ENCODE results near the gene VAMP2. TPM values are rescaled to one million over a fixed set of nuclear protein-coding genes. Genes with fewer than 3 reads are reported as not detected.

VAMP2 gene
- total and polyA plus RNA-seq, 2 of the 4 experiments (the other 2 are of a cell fraction), result 2.3 to 33.3 TPM

DNA sequence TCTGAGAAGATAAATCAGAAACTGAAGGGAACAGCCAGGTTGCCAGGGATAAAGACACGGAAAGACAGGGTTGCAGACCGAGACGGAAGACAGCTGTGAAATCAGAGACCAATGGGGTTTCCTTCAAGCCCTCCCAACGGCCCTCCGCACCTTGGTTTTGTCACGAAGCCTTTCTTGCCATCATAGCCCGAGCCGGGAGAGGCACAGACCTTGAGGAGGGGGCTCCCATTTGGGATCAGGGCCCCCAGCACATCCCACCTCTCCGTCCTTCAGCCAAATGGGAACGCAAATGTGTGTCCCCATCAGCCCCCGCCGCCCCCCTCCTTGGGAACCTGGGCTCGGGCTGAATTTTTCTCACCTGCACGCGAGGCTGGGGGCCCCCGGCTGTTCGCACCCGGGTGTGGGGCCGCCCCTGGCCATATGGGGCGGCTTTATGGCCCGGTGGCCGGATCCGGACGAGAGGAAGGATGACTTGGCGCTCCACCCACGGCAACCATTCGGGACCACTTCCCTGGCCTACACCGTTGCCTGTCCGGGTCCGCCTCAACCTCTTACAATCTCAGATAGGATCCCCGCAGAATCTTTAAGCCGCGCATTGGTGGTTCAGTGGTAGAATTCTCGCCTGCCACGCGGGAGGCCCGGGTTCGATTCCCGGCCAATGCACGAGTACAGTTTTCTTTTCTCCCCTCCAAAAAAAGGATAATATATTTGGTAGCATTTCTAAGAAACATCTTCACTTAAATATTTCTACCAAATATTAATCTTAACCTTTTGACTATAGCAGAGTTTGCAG, 37.4 kb downstream of the VAMP2 start:
- ChIA-PET POLR2A (ENCODE audit: unreplicated experiment) (no interaction called here), CTCF (interaction anchor here (1.2 kb wide), 1 partner anchor 14 kb away, joined by 3 read pairs; no protein-coding TSS in a partner anchor)
- peak overlapping the region; percentile 90 for H2AK9ac ChIP-seq (replicated peaks; ENCODE audit: low read depth, low read length, poor library complexity)
- dilution Hi-C loops (cut with HindIII; ENCODE audit: low sequenced_read_pairs, unreplicated experiment), result no loop called here
- no peak overlapping the region for H3K56ac ChIP-seq (ENCODE audit: extremely low read depth, insufficient read depth, low read length)
- H2BK20ac ChIP-seq (ENCODE audit: low read depth, low read length), result no peak overlapping the region
- no peak overlapping the region for H4K8ac ChIP-seq (ENCODE audit: low read depth in 2 of 2, low read length in 2 of 2)
- H3K36me3 ChIP-seq (ENCODE audit: control insufficient read depth, insufficient read depth, low read length), result no peaks in the 10 kb centered on the region
- ATAC-seq (ENCODE audit: low read depth) (peak; percentile 5), DNase-seq (peak; percentile 60)
- no peak overlapping the region; the same call in 1 of the 2 replicates for H3K9ac ChIP-seq (ENCODE audit: low read depth, low read length)
- H3K79me1 ChIP-seq (ENCODE audit: low read depth in 1 of 2, low read length in 2 of 2), result no peaks in the 10 kb centered on the region; a peak in 1 of 4 replicates
- H4K91ac ChIP-seq (ENCODE audit: insufficient read depth, low read depth, low read length), result no peak overlapping the region
- no peak overlapping the region for H2BK15ac ChIP-seq (ENCODE audit: low read depth, low read length)
- no peaks in the 10 kb centered on the region for H3K9me3 ChIP-seq (ENCODE audit: control insufficient read depth, insufficient read depth, low read length)
- H3K27ac ChIP-seq (ENCODE audit: insufficient read depth, low read length), result no peak overlapping the region
- peaks cover 7% of the 10 kb centered on the region for H4K20me1 ChIP-seq (ENCODE audit: insufficient read depth, low read length)
- peak overlapping the region; percentile 73 for H3K4me3 ChIP-seq (ENCODE audit: insufficient read depth, low read depth, low read length)
- peaks cover 8% of the 10 kb centered on the region for H3K4me1 ChIP-seq (ENCODE audit: control insufficient read depth, insufficient read depth, low read length)
- H3K9me1 ChIP-seq (ENCODE audit: insufficient read depth, low read length), result peaks cover 7% of the 10 kb centered on the region; the same call in 1 of the 2 replicates
- no peak overlapping the region for H3K18ac ChIP-seq (ENCODE audit: low read depth, low read length)
- H3K4me2 ChIP-seq (ENCODE audit: low read depth, low read length), result peak overlapping the region; percentile 95
- in situ Hi-C loops (cut with MboI; ENCODE audit: low sequenced_read_pairs), result no loop called here
- peak overlapping the region; percentile 70 for H3K23ac ChIP-seq (ENCODE audit: low read depth, low read length)
- 1% methylated on average over 15 of the region's 40 CpGs; no CpG with 5 or more reads in 1 of the 2 experiments for WGBS, 2 experiments (ENCODE audit: extremely low coverage in 2 of 2, insufficient read length in 1 of 2)
- peak; percentile 88 for TF ChIP-seq FOS (IDR thresholded peaks at IDR 0.05; ENCODE audit: low read depth, low read length)
- TF ChIP-seq RFX5 (IDR thresholded peaks at IDR 0.05; ENCODE audit: low read depth, low read length), result no peak
- intact Hi-C loops (cut with micrococcal nuclease), result loop anchor here (1.0 to 2.0 kb wide), 4 partner anchors 13 to 97 kb away; no protein-coding TSS in a partner anchor
- H3K14ac ChIP-seq (replicated peaks; ENCODE audit: low read depth, low read length), result 0 out of 2 replicates have a peak overlapping the region, but pooled peaks have one; percentile 51
- H2AK5ac ChIP-seq (ENCODE audit: low read depth, low read length), result peak overlapping the region; percentile 30
- H3K4ac ChIP-seq (ENCODE audit: low read depth, low read length), result no peak overlapping the region
- no peaks in the 10 kb centered on the region for H3K27me3 ChIP-seq (ENCODE audit: control insufficient read depth, insufficient read depth, low read length)
- no peak overlapping the region for H4K5ac ChIP-seq (ENCODE audit: low read depth, low read length)
- H2BK5ac ChIP-seq (ENCODE audit: low read depth, low read length, poor library complexity, severe bottlenecking), result no peak overlapping the region
- peak overlapping the region; percentile 88 for H2AFZ ChIP-seq (replicated peaks; ENCODE audit: low read length, poor library complexity)
- no peak overlapping the region for H2BK120ac ChIP-seq (ENCODE audit: low read depth, low read length)
- BruUV-seq (replicated peaks), result no TSS peak
